A549 (cell line): ENCODE results near the gene BAK1.

Experiments
- CTCF ChIP-seq: fragments of >200 bp; sonication (Bioruptor Twin); formaldehyde crosslinking; IDR thresholded peaks from 3 replicates; pipeline ENCODE4 v1.5.1; 2016
- PHF8 ChIP-seq: fragments of 200-600 bp; sonication (generic); IDR thresholded peaks from 2 replicates; pipeline ENCODE4 v1.6.1; 2016; ENCODE audit warnings: low read depth, mild to moderate bottlenecking, antibody characterized with exemption, moderate library complexity, borderline replicate concordance
- POLR2A ChIP-seq: IDR thresholded peaks from 2 replicates; pipeline ENCODE4 v1.6.1; 2012; ENCODE audit warnings: mild to moderate bottlenecking, low read length
- RFX5 ChIP-seq: fragments of 450-650 bp; IDR thresholded peaks from 2 replicates; pipeline ENCODE4 v1.7.1; 2014; ENCODE audit warnings: antibody characterized with exemption, mild to moderate bottlenecking, moderate library complexity
- SMC3 ChIP-seq: fragments of >200 bp; sonication (Bioruptor Twin); formaldehyde crosslinking; IDR thresholded peaks from 3 replicates; pipeline ENCODE4 v1.6.1; 2018; ENCODE audit warnings: inconsistent platforms
- USF2 ChIP-seq: fragments of 450-650 bp; IDR thresholded peaks from 2 replicates; pipeline ENCODE4 v1.6.1; 2014; ENCODE audit warnings: antibody characterized with exemption

GRCh38 chr6:33620856-33621710 lies 41.0 kb upstream of the BAK1 start, which contains the start of gene ITPR3:
- TF ChIP-seq PHF8 (no peak), CTCF (no peak), USF2 (no peak), POLR2A (no peak; the same call in 1 of the 2 replicates), SMC3 (no peak), RFX5 (no peak)
